NB4 (cell line): ENCODE measurements around the gene MTHFD1L.

Experiments used
- DNase-seq: peaks from one replicate; pipeline ENCODE4 v3.0.0; 2010; ENCODE audit warnings: low read depth
- H3K4me3 ChIP-seq: one replicate; pipeline ENCODE4 v1.5.1; 2011; ENCODE audit warnings: mild to moderate bottlenecking, low read depth, low read length, moderate library complexity
- CTCF ChIP-seq: IDR thresholded peaks from one replicate; pipeline ENCODE4 v1.5.1; 2012; ENCODE audit warnings: low read depth, low read length
- MAX ChIP-seq: IDR thresholded peaks from 2 replicates; pipeline ENCODE4 v1.6.1; 2011; ENCODE audit warnings: low read depth, low read length
- MYC ChIP-seq: IDR thresholded peaks from 2 replicates; pipeline ENCODE4 v1.6.1; 2011; ENCODE audit warnings: low read depth, low read length
- POLR2A ChIP-seq: IDR thresholded peaks from 2 replicates; pipeline ENCODE4 v1.6.1; 2011; ENCODE audit warnings: mild to moderate bottlenecking; ENCODE audit not compliant: insufficient read length; ENCODE audit errors: extremely low read depth

MTHFD1L gene

GRCh38 chr6:150835620-150836019 lies 29.9 kb upstream of the MTHFD1L start:
- no peak for DNase-seq
- TF ChIP-seq MYC (no peak), POLR2A (no peak), CTCF (no peak)
- H3K4me3 ChIP-seq: no peak overlapping the region

- TF ChIP-seq POLR2A (no peak), CTCF (no peak), MYC (no peak), MAX (no peak)
- no peak for DNase-seq
- H3K4me3 ChIP-seq: no peak overlapping the region
Observed at GRCh38 chr6:150840185-150840584, 25.3 kb upstream of the MTHFD1L start.

GRCh38 chr6:150841189-150841588 lies 24.3 kb upstream of the MTHFD1L start:
- TF ChIP-seq CTCF (no peak), MAX (no peak), MYC (no peak), POLR2A (no peak)
- no peak overlapping the region for H3K4me3 ChIP-seq
- no peak for DNase-seq

GRCh38 chr6:150841697-150842096 lies 23.8 kb upstream of the MTHFD1L start:
- TF ChIP-seq POLR2A: no peak
- TF ChIP-seq CTCF: no peak
- no peak for TF ChIP-seq MYC
- TF ChIP-seq MAX: no peak
- DNase-seq: no peak
- no peak overlapping the region for H3K4me3 ChIP-seq

GRCh38 chr6:150844371-150844770 lies 21.1 kb upstream of the MTHFD1L start:
- no peak overlapping the region for H3K4me3 ChIP-seq
- TF ChIP-seq MAX (no peak), MYC (no peak), CTCF (no peak), POLR2A (no peak)

GRCh38 chr6:150846641-150847040 lies 18.9 kb upstream of the MTHFD1L start:
- DNase-seq: no peak
- H3K4me3 ChIP-seq: no peak overlapping the region
- TF ChIP-seq POLR2A (no peak), MYC (no peak), MAX (no peak), CTCF (no peak)

More at GRCh38 chr6:150844371-150844770, 21.1 kb upstream of the MTHFD1L start:
- DNase-seq: no peak
